VCaP (cell line): Measurements from ENCODE around the gene NOL8.

ENCODE experiments used
- H3K27ac ChIP-seq: fragments of 450-650 bp; 2 replicates; pipeline ENCODE4 v1.5.1; 2017
- TF ChIP-seq, protein P1 (sequence below): fragments of 450-650 bp; conservative IDR thresholded peaks from 2 replicates; pipeline ENCODE4 v1.5.1; 2017; ENCODE audit warnings: mild to moderate bottlenecking, moderate library complexity

The NOL8 gene

DNA sequence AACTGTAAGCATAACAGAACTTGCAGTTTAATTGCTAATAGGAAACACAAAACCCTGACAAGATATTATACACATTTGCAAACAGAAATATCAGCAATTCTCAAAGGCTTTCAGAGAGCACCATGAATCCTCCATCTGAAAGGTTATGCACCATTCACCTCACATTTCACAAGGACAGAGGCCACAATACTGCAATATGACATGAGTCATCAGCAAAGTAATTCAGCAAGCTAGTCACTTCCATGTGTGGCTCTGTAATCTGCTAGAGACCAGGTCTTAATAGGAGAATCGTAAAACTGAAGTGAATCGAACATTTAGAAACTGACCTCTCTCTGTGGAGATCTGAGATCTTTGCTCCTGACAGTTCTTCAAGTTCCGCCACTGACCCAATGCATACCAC is 60.0 kb downstream of the NOL8 start:
- no peak overlapping the region for H3K27ac ChIP-seq
- TF ChIP-seq, protein P1, sequence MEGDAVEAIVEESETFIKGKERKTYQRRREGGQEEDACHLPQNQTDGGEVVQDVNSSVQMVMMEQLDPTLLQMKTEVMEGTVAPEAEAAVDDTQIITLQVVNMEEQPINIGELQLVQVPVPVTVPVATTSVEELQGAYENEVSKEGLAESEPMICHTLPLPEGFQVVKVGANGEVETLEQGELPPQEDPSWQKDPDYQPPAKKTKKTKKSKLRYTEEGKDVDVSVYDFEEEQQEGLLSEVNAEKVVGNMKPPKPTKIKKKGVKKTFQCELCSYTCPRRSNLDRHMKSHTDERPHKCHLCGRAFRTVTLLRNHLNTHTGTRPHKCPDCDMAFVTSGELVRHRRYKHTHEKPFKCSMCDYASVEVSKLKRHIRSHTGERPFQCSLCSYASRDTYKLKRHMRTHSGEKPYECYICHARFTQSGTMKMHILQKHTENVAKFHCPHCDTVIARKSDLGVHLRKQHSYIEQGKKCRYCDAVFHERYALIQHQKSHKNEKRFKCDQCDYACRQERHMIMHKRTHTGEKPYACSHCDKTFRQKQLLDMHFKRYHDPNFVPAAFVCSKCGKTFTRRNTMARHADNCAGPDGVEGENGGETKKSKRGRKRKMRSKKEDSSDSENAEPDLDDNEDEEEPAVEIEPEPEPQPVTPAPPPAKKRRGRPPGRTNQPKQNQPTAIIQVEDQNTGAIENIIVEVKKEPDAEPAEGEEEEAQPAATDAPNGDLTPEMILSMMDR = no peak

- H3K27ac ChIP-seq = no peak overlapping the region
- TF ChIP-seq, protein P1 = no peak
Observed at GRCh38 chr9:92263131-92263530, 62.0 kb downstream of the NOL8 start.

DNA sequence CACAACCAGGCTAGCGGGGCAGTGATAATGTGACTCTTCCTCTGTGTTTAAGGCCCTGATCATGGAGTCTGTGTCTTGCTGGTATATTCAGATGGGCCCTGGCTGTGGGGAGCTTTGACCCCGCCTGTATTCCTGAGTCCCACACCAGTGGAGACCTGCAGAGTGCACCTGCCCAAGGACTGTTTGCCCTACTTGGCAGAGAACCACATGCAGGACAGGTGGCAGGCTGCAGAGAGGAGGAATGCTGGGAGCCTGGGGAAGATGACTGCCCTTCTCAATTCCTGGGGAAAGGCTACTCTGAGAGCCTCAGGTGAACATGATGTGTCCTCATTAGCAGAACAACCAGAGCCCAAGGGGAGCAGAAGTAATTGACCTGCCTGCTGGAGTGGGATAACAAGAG is 67.8 kb downstream of the NOL8 start:
- H3K27ac ChIP-seq = no peak overlapping the region
- TF ChIP-seq, protein P1 = no peak

- no peak overlapping the region for H3K27ac ChIP-seq
- TF ChIP-seq, protein P1 = no peak
Observed at GRCh38 chr9:92254381-92255337, 70.5 kb downstream of the NOL8 start.

DNA sequence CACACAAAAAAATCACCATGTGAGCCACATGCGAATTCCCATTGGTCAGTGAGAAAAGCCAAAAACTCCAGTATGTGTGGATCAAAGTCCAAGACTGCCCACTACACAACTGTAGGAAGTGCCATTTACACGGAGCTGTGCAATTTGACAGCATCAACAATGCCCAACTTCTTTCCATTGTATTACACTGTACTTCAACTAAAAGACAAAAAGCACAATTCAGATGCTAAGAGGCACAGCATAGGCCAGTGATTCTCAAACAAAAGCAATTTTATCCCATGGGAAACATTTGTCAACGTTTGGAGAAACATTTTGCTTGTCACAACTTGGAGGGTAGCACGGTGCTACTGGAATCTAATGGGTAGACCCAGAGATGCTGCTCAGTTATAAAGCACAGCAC is 71.5 kb downstream of the NOL8 start:
- H3K27ac ChIP-seq = no peak overlapping the region
- TF ChIP-seq, protein P1 = no peak

DNA sequence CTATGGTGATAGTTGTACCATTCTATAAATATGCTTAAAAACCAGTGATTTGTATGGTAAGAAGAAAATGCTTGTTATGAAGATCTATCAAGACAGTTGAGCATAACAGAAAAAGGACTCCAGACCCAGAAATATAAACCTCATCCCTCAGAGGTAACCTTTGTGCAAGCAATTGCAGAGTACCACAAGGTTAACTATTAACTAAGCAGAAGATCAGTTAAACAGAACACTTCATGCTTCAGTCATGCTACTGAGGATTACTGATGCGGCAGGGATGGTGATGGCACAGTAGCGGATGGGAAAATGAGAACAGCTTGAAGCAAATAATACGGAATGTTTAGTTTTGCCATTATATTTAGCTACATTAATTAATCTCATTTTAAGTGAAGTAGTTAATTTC is 77.2 kb downstream of the NOL8 start:
- TF ChIP-seq, protein P1 = no peak
- no peak overlapping the region for H3K27ac ChIP-seq
